ENCODE results near the gene MRPL49. TPM values are rescaled to one million over a fixed set of nuclear protein-coding genes. Genes with fewer than 3 reads are reported as not detected.
A peak's percentile ranks its signal among the peaks of the same experiment; 100 is the strongest.

Gene MRPL49
- total and polyA plus RNA-seq, 2 of the 13 experiments (the other 11 are each of a cell fraction or from before 2014, with no cell fraction given): 39.2 to 53.3 TPM

- TF ChIP-seq ZNF337 (CRISPR knock-in tag; IDR thresholded peaks at IDR 0.05; ENCODE audit: borderline replicate concordance, low read depth): no peak
- no peak for TF ChIP-seq SRSF4 (IDR thresholded peaks at IDR 0.05; ENCODE audit: low read depth, low read length, poor library complexity, severe bottlenecking)
- TF ChIP-seq HOXA7 (CRISPR knock-in tag; IDR thresholded peaks at IDR 0.05): no peak
- no peak; the same call in 1 of the 2 replicates for TF ChIP-seq ATF3 (CRISPR knock-in tag; IDR thresholded peaks at IDR 0.05)
- TF ChIP-seq ZNF382 (CRISPR knock-in tag; IDR thresholded peaks at IDR 0.05; ENCODE audit: borderline replicate concordance): no peak
- no peak for TF ChIP-seq HIC2 (CRISPR knock-in tag; IDR thresholded peaks at IDR 0.05; ENCODE audit: low read depth)
- TF ChIP-seq MTA1 (CRISPR knock-in tag; IDR thresholded peaks at IDR 0.05; ENCODE audit: borderline replicate concordance): no peak
- peak; percentile 50; the same call in 1 of the 2 replicates for TF ChIP-seq ZNF792 (CRISPR knock-in tag; IDR thresholded peaks at IDR 0.05)
- peak; percentile 78 to 82 for TF ChIP-seq HMGXB4 (CRISPR knock-in tag; IDR thresholded peaks at IDR 0.05; ENCODE audit: borderline replicate concordance in 1 of 2, low read depth in 1 of 2)
- peak; percentile 33; the same call in 1 of the 2 replicates for TF ChIP-seq ZSCAN31 (CRISPR knock-in tag; IDR thresholded peaks at IDR 0.05; ENCODE audit: low read depth)
- TF ChIP-seq ZNF335 (CRISPR knock-in tag; IDR thresholded peaks at IDR 0.05): 0 out of 2 replicates have a peak, but pooled peaks have one; percentile 16
- no peak for TF ChIP-seq TRIM24 (CRISPR knock-in tag; IDR thresholded peaks at IDR 0.05)
- no peak; a peak in 1 of 4 replicates for TF ChIP-seq NR2F1 (CRISPR knock-in tag; IDR thresholded peaks at IDR 0.05)
- TF ChIP-seq CCAR2 (optimal IDR thresholded peaks at IDR 0.05; ENCODE audit: low read depth, low read length): no peak
- TF ChIP-seq ZNF543 (CRISPR knock-in tag; IDR thresholded peaks at IDR 0.05): peak; percentile 31; the same call in 1 of the 2 replicates
- TF ChIP-seq THAP11 (CRISPR knock-in tag; IDR thresholded peaks at IDR 0.05): peak; percentile 87
- TF ChIP-seq ZBTB2 (CRISPR knock-in tag; IDR thresholded peaks at IDR 0.05; ENCODE audit: low read depth): peak; percentile 90
- TF ChIP-seq SAFB2 (CRISPR knock-in tag; IDR thresholded peaks at IDR 0.05; ENCODE audit: borderline replicate concordance, low read depth): no peak; the same call in none of the 2 replicates
- TF ChIP-seq ZNF567 (CRISPR knock-in tag; IDR thresholded peaks at IDR 0.05; ENCODE audit: borderline replicate concordance): no peak
- peak; percentile 86 for TF ChIP-seq POLR2AphosphoS5 (IDR thresholded peaks at IDR 0.05; ENCODE audit: low read depth, low read length)
- peak; percentile 57; the same call in 1 of the 2 replicates for TF ChIP-seq BORCS8-MEF2B (CRISPR knock-in tag; IDR thresholded peaks at IDR 0.05)
- TF ChIP-seq ZZZ3 (CRISPR knock-in tag; IDR thresholded peaks at IDR 0.05; ENCODE audit: borderline replicate concordance): no peak
- TF ChIP-seq ZNF772 (CRISPR knock-in tag; IDR thresholded peaks at IDR 0.05): peak; percentile 86; the same call in 1 of the 2 replicates
- TF ChIP-seq ZNF780A (CRISPR knock-in tag; IDR thresholded peaks at IDR 0.05): 0 out of 2 replicates have a peak, but pooled peaks have one; percentile 11
Observed at GRCh38 chr11:65134240-65134951, 12.3 kb downstream of the MRPL49 start, which contains the start of gene SYVN1 (continued).

Measured in HepG2 (cell line).